Activated CD4-positive, CD25-positive, alpha-beta regulatory T cell treated with anti-CD3 and anti-CD28 coated beads, Interleukin-2, amount 50 U/mL, for 72 hours (primary cell): ENCODE data around the gene TWF1.
A peak's percentile ranks its signal among the peaks of the same experiment; 100 is the strongest.
"Not testable (repeated sequence)": the region's sequence is repeated elsewhere in the genome, so short reads cannot be mapped to it uniquely, and the experiment has no call there.

Experiments used
- DNase-seq: peaks from one replicate; pipeline ENCODE4 v3.0.0; 2021

The TWF1 gene

GRCh38 chr12:43805149-43805859 is 813 bp downstream of the TWF1 start:
- DNase-seq, result no peak

GRCh38 chr12:43797561-43798217 is 8.4 kb downstream of the TWF1 start:
- DNase-seq, result no peak

GRCh38 chr12:43795716-43796280 is 10.3 kb downstream of the TWF1 start:
- DNase-seq, result no peak

- no peak for DNase-seq
These were observed 16.2 kb downstream of the TWF1 start for GRCh38 chr12:43789941-43790340.

- DNase-seq, result no peak
These were observed 19.0 kb downstream of the TWF1 start for GRCh38 chr12:43786899-43787693.

- no peak for DNase-seq
These were observed 29.6 kb downstream of the TWF1 start for GRCh38 chr12:43776498-43776897.

GRCh38 chr12:43766291-43766690 is 39.8 kb downstream of the TWF1 start:
- DNase-seq, result no peak

- DNase-seq, result no peak
These were observed 41.6 kb downstream of the TWF1 start for GRCh38 chr12:43764528-43764927.

GRCh38 chr12:43763769-43764168 is 42.3 kb downstream of the TWF1 start:
- DNase-seq, result no peak

GRCh38 chr12:43762596-43762995 is 43.5 kb downstream of the TWF1 start:
- no peak for DNase-seq

- no peak for DNase-seq
These were observed 44.6 kb downstream of the TWF1 start for GRCh38 chr12:43761500-43761899.

GRCh38 chr12:43760396-43760795 is 45.7 kb downstream of the TWF1 start:
- no peak for DNase-seq

- DNase-seq, result peak; percentile 90
These were observed 47.2 kb downstream of the TWF1 start, which contains the start of the genes IRAK4 and PUS7L for GRCh38 chr12:43758728-43759563. Gene IRAK4 (plus strand): TSS chr12:43758951. CDS start chr12:43768112, 9,161 bp downstream. Gene PUS7L (minus strand): TSS chr12:43758790. CDS start chr12:43755245, 3,545 bp downstream.

GRCh38 chr12:43758247-43758727 is 47.8 kb downstream of the TWF1 start:
- no peak for DNase-seq

GRCh38 chr12:43754015-43754414 is 52.1 kb downstream of the TWF1 start:
- DNase-seq, result no peak

- not testable (repeated sequence) for DNase-seq
These were observed 54.8 kb downstream of the TWF1 start for GRCh38 chr12:43751360-43751759.

GRCh38 chr12:43750814-43751213 is 55.3 kb downstream of the TWF1 start:
- no peak for DNase-seq

GRCh38 chr12:43749016-43749415 is 57.1 kb downstream of the TWF1 start:
- no peak for DNase-seq

- DNase-seq, result no peak
These were observed 61.3 kb downstream of the TWF1 start for GRCh38 chr12:43744826-43745225.
